IPS-20b (cell line): Measurements from ENCODE around the gene GRAMD2A.

Source experiments
- H3K27ac ChIP-seq: one replicate; pipeline ENCODE4 v1.5.1; 2013; ENCODE audit warnings: low read length
- H3K27me3 ChIP-seq: 2 replicates; pipeline ENCODE4 v1.6.1; 2013; ENCODE audit warnings: mild to moderate bottlenecking, low read length, inconsistent platforms; ENCODE audit not compliant: insufficient read depth
- H3K36me3 ChIP-seq: 2 replicates; pipeline ENCODE4 v1.6.1; 2013; ENCODE audit warnings: low read depth, mild to moderate bottlenecking, inconsistent platforms, low read length, moderate library complexity; ENCODE audit not compliant: insufficient read depth
- H3K4me1 ChIP-seq: 2 replicates; pipeline ENCODE4 v1.6.1; 2013; ENCODE audit warnings: mild to moderate bottlenecking, control low read depth, inconsistent platforms, low read length, moderate library complexity; ENCODE audit not compliant: insufficient read depth
- H3K4me3 ChIP-seq: 2 replicates; pipeline ENCODE4 v1.5.1; 2013; ENCODE audit warnings: mild to moderate bottlenecking, low read length, inconsistent platforms
- H3K9ac ChIP-seq: 2 replicates; pipeline ENCODE4 v1.6.1; 2013; ENCODE audit warnings: low read depth, mild to moderate bottlenecking, inconsistent platforms, low read length, moderate library complexity
- H3K9me3 ChIP-seq: 2 replicates; pipeline ENCODE4 v1.6.1; 2013; ENCODE audit warnings: mild to moderate bottlenecking, low read depth, low read length, inconsistent platforms; ENCODE audit not compliant: insufficient read depth

The GRAMD2A gene

DNA sequence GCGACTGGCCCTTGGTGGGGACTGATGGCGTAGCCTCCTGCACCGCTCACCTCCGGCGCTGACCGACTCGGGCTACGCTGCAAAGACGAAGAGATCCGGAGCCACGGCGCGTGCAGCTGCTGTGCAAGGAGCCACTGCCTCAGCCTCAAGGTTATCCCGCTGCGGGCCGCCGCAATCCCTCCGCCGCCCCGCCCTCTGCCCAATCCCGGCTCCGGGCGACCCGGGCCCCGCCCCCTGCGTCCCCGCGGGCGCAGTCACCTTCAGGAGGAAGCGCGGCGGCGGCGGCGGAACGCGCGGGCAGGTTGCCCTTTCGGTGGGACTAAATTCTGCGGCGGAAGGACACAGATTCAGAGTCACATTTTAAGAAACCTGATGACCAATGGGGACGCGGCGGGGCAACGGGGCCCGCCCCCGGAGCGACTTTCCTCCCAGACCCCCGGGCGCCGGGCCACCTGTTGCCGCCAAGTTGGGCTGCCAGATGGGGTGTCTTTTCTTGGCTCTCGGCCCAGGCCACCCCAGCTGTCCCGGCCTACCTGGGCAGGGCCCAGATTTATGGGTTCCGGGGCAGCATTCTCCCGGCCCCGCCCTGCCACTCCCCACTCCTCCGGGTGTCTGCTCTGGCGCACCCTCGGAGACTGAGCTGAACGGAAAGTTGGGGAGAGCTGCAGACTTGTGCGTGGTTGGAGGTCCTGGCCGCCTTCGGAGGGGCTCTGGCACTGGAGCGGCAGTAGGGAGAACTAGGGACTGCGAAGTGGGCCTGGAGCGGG, 33.7 kb upstream of the GRAMD2A start, which contains the start of gene PKM:
PKM (minus strand) TSS at position 125 of the 767 bp plus-strand sequence. CDS start 12,093 bp downstream, outside the sequence.
- H3K27ac ChIP-seq = peak within 1 kb of the TSS; percentile 59
- no peaks in the 10 kb centered on the region for H3K9me3 ChIP-seq
- peaks cover 57% of the 10 kb centered on the region for H3K27me3 ChIP-seq
- peaks cover 30% of the 10 kb centered on the region for H3K4me1 ChIP-seq
- H3K36me3 ChIP-seq = 0 out of 2 replicates have a peak, but pooled peaks cover 4% of the 10 kb centered on the region
- peak within 1 kb of the TSS; percentile 98 for H3K4me3 ChIP-seq
- peak within 1 kb of the TSS; percentile 95 for H3K9ac ChIP-seq

DNA sequence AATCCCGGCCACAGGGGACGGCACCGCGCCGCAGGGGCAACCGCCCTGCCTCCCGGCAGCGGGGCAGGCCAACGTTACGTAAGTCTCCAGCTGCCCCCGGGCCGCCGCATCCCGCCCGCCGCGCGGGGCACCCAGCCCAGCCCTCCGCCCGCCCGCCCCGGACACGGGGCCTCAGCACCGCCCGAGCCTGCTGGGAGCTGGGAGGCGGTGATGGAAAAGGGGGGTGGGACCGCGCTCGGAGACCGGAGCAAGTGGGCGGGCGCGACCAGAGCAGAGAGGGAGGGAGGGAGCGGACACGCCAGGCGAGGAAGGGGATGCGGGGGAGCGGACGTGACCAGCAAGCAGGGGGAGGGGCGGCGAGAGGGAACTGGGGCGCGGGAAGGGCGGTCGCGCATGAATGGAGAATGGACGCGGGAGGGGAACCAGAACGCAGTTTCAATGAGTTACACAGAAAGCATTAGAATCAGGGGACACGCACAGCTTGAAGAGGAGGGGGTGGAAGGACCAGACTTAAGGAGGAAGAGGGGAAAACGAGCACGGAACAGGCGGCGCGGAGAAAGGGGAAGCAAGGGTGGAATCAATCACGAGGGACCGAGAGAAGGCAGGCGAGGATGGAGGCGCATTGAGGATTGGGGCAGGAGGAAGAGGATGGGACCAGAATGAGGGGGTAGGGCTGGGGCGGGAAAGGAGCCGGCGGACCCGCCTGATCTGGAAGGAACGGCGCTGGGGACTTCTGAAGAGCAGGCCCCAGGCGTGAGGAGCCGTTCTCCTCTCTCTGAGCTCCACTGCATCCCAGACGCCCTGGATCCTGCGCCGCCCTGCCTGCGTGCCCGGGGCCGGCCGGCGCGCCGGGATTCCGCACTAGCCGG, 32.8 kb upstream of the GRAMD2A start:
- Histone ChIP-seq H3K9me3 (no peaks in the 10 kb centered on the region), H3K9ac (peak overlapping the region; percentile 95), H3K4me1 (peaks cover 30% of the 10 kb centered on the region), H3K27ac (peak overlapping the region; percentile 59), H3K4me3 (peak overlapping the region; percentile 98), H3K27me3 (peaks cover 50% of the 10 kb centered on the region), H3K36me3 (0 out of 2 replicates have a peak, but pooled peaks cover 8% of the 10 kb centered on the region)

DNA sequence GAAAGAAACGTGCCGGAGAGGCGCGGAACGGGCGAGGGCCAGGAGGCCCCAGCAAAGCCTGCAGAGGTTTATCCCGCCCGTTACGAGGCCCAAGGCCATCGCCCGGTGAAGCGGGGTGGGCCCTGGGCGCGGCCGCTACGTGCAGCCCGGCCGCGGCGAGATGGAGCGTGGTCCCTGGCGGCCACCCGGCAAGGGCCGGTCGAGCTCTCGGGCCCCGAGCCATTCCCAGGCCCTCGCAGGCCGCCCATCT, 32.3 kb upstream of the GRAMD2A start:
- peaks cover 30% of the 10 kb centered on the region for H3K4me1 ChIP-seq
- H3K4me3 ChIP-seq = peak overlapping the region; percentile 98
- peak overlapping the region; percentile 95 for H3K9ac ChIP-seq
- peaks cover 45% of the 10 kb centered on the region for H3K27me3 ChIP-seq
- no peak overlapping the region for H3K27ac ChIP-seq
- 0 out of 2 replicates have a peak, but pooled peaks cover 8% of the 10 kb centered on the region for H3K36me3 ChIP-seq
- no peaks in the 10 kb centered on the region for H3K9me3 ChIP-seq

DNA sequence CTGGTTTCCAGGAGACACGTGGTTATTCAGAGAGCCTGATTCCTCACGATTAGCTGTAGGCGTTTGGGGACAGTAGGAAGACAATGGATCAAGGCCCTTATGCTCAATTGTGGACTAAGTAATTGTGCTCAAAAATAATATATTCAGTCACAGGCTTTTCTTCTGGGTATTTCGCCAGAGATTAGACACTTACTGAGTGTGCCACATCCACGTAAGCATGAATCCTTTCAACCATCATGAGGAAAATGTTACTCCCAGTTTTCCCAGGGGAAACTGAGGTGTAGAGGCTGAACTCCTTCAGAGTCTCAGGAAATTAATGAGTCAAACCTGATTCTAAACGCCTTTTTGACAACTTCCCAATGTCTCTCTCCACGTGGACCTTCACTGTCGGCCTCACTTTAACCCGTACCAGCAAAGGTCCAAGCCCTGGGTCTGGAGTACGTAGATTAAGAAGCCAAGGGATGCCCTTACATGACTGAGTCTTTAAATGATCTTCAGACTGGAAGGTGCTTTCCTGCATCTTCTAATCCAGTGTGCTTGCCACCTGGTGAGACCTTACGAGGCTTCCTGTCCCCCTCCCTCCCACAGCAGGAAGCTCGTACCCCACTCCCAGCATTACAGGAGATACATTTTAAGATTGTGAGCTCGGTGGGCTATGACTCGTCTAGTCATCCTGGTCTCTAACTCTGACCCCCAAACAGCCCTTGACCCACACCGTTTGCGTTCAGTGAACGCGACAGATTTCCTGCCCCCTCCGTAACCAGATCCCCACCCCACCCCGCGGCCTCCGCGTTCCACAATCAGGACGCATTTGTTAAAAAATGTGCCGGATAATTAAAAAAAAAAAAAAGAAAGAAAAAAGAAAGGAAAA, 31.7 kb upstream of the GRAMD2A start:
- Histone ChIP-seq H3K4me1 (peaks cover 30% of the 10 kb centered on the region), H3K27ac (no peak overlapping the region)

DNA sequence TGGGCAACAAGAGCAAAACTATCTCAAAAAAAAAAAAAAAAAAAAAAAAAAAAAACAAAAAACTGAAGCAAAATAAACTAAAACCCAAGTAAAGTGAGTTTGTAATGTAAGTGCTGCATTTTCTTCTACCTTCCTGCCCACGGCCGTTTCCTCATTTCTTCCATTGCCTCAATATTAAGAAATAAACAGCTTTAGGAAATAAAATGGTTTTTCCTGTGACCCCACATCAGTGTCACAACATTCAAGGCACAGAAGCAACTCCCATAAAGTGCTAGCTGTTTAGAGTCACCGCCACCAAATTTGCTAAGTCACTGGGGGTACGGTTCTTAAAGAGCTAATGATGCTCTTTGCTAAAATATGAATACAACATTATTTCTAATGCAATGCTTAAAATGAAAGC, 30.1 kb upstream of the GRAMD2A start:
- peak overlapping the region; percentile 98; the same call in 1 of the 2 replicates for H3K4me3 ChIP-seq
- no peak overlapping the region for H3K9ac ChIP-seq
- peaks cover 24% of the 10 kb centered on the region for H3K27me3 ChIP-seq
- peaks cover 30% of the 10 kb centered on the region for H3K4me1 ChIP-seq
- no peak overlapping the region for H3K27ac ChIP-seq
- no peaks in the 10 kb centered on the region for H3K9me3 ChIP-seq
- H3K36me3 ChIP-seq = peaks cover 27% of the 10 kb centered on the region; the same call in 1 of the 2 replicates

More for the DNA sequence above, 31.7 kb upstream of the GRAMD2A start:
- Histone ChIP-seq H3K4me3 (peak overlapping the region; percentile 98), H3K36me3 (peaks cover 12% of the 10 kb centered on the region; the same call in 1 of the 2 replicates), H3K9ac (peak overlapping the region; percentile 95), H3K27me3 (peaks cover 39% of the 10 kb centered on the region), H3K9me3 (no peaks in the 10 kb centered on the region)

DNA sequence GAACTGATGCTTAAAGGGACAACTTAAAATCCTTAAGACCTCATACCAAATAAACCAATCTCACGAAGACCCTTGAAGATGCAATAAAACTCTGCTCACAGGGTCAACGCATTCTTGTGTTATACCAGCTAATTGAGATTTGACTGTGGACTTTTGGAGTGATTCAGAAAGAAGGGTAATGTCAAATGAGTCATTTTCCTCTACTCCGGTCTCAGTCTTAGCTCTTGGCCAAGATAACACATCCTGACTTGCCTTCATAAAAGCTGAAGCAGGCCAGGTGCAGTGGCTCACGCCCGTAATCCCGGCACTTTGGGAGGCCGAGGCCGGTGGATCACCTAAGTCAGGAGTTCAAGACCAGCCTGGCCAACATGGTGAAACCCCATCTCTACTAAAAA, 29.6 kb upstream of the GRAMD2A start:
- Histone ChIP-seq H3K27ac (no peak overlapping the region), H3K4me3 (no peak overlapping the region), H3K9ac (no peak overlapping the region), H3K27me3 (peaks cover 19% of the 10 kb centered on the region), H3K9me3 (no peaks in the 10 kb centered on the region), H3K4me1 (peaks cover 32% of the 10 kb centered on the region), H3K36me3 (peaks cover 27% of the 10 kb centered on the region; the same call in 1 of the 2 replicates)

DNA sequence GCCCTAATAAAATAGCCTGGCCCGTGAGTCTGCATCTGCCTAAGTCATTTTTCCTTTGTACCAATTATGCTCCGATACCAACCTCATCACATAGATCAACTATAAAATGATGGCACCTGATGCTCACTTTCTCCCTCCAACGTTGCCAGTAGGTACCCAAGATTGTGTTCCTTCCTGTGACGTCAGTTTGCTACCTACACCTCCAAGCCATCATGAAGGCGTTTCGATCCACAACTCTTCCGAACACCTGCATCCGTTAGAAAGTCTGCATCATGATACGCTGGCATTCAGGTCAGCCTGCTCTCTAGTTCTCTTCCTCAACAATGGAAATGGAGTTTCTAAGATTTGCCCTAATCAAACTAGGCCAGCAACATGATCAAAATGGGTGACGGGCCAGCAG, 25.7 kb upstream of the GRAMD2A start:
- Histone ChIP-seq H3K9ac (no peak overlapping the region), H3K27me3 (no peaks in the 10 kb centered on the region; the same call in 1 of the 2 replicates), H3K4me3 (no peak overlapping the region), H3K9me3 (no peaks in the 10 kb centered on the region), H3K4me1 (peaks cover 16% of the 10 kb centered on the region), H3K27ac (no peak overlapping the region), H3K36me3 (peaks cover 59% of the 10 kb centered on the region)

DNA sequence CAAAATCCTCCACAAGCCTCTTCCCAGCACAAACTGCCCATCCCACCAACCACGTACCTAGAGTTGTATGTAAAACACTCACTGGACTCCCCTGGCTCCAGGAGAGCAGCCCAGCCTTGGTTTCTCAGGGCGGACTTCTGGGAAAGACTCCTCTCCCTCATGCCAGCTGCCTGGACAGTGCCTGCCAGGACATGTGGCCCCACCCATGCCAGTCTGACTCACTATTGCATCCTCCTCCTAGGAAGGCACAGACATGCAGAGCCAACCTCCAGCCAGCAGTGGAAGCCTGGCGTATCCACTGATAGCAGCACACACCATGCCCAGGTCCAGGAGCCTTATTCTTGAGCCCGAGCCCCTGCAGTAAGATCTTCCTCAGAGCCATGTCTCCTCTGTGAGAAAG, 24.8 kb upstream of the GRAMD2A start:
- Histone ChIP-seq H3K27me3 (no peaks in the 10 kb centered on the region), H3K9me3 (no peaks in the 10 kb centered on the region), H3K9ac (no peak overlapping the region), H3K36me3 (peaks cover 67% of the 10 kb centered on the region), H3K4me1 (peaks cover 14% of the 10 kb centered on the region), H3K4me3 (no peak overlapping the region), H3K27ac (no peak overlapping the region)

DNA sequence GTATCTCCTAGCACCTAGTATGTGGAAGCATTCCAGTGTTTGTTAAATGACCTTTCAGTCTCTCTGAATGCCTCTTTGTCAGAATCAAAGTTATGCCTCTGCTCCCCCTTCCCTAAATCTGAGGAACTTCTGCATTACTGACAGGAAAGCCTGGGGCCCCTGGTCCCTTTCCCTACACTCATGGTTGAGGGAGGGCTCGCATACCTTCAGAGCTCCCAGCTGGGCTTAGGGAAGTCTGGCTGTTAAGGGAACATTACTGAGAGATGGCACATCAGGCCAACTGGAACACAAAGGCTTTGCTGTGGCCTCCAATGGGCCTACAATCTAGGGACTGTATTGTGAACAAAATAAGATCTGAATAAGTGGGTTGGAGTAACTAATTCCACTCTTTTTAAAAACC, 23.1 kb upstream of the GRAMD2A start:
- Histone ChIP-seq H3K36me3 (peaks cover 82% of the 10 kb centered on the region), H3K27me3 (no peaks in the 10 kb centered on the region), H3K4me1 (peaks cover 5% of the 10 kb centered on the region), H3K4me3 (no peak overlapping the region), H3K27ac (no peak overlapping the region), H3K9me3 (no peaks in the 10 kb centered on the region), H3K9ac (no peak overlapping the region)

DNA sequence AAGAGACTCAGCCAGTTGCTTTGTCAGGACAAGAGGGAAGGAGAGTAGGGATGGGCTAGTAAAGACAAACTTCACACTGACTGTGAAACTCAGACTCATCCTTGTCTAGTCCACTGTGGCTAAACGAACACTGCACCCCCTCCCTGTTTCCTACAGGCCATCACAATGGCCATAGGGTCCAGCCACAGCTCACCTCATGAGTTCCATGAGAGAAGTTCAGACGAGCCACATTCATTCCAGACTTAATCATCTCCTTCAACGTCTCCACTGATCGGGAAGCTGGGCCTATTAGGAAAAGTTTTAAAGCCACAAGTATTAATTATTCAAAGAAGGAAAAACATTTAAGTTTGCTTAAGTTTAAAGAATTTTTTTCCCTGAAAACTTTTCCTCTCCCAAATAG, 19.6 kb upstream of the GRAMD2A start:
- Histone ChIP-seq H3K36me3 (peaks cover 96% of the 10 kb centered on the region), H3K27me3 (no peaks in the 10 kb centered on the region), H3K9ac (no peak overlapping the region; the same call in 1 of the 2 replicates), H3K27ac (no peak overlapping the region), H3K4me3 (no peak overlapping the region), H3K9me3 (no peaks in the 10 kb centered on the region), H3K4me1 (0 out of 2 replicates have a peak, but pooled peaks cover under 1% of the 10 kb centered on the region)

DNA sequence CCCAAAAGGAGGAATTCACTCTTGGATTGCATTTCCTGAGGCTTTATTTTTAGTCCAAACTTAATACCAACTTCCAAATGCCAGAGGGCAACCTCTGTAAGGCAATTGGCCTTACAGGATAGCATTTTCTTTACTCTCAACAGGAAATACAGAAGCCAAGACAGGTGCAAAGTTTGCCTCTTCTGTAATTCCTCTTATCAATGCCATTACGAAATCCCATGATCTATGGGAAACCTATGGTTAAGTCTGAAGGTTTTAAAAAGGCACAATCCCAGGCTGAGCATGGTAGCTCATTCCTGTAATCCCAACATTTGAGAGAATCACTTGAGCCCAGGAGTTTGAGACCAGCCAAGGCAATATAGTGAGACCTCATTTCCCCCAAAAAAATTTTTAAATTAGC, 18.5 kb upstream of the GRAMD2A start:
- Histone ChIP-seq H3K9ac (no peak overlapping the region), H3K4me1 (no peaks in the 10 kb centered on the region), H3K27me3 (no peaks in the 10 kb centered on the region), H3K27ac (no peak overlapping the region), H3K36me3 (peaks cover 100% of the 10 kb centered on the region), H3K4me3 (no peak overlapping the region), H3K9me3 (no peaks in the 10 kb centered on the region)
